GM12878 (cell line): ENCODE measurements around the gene CDH5. TPM values are rescaled to one million over a fixed set of nuclear protein-coding genes. Genes with fewer than 3 reads are reported as not detected.

Experiments used
- ATAC-seq: fragments of 200-7000 bp; cut with Tn5 transposase; 3 replicates; pipeline ENCODE4 v1.9.1; 2020; ENCODE audit warnings: mild to moderate bottlenecking, moderate library complexity
- BruUV-seq: library from RNA; stranded (reverse); fragments of 400-500 nt; replicated peaks from 2 replicates; lab custom pipeline; 2021; lab: Mats Ljungman, UMichigan
- CTCF ChIA-PET: fragments of 300-600 bp; sonication (Branson Sonifier 250); formaldehyde crosslinking; extraction: SDS; loops from one replicate; lab custom pipeline; 2021; ENCODE audit warnings: inconsistent platforms; lab: Yijun Ruan, JAX
- POLR2A ChIA-PET: fragments of 350-600 bp; formaldehyde crosslinking; extraction: SDS; loops from one replicate; lab custom pipeline; 2021; ENCODE audit warnings: inconsistent platforms; lab: Charles Lee
- RAD21 ChIA-PET: fragments of 300-600 bp; sonication (Branson Sonifier 250); formaldehyde crosslinking; loops from one replicate; lab custom pipeline; 2023; ENCODE audit warnings: antibody characterized with exemption; ENCODE audit not compliant: unreplicated experiment; lab: Charles Lee
- SMC1A ChIA-PET: fragments of 300-600 bp; sonication (Branson Sonifier 250); formaldehyde crosslinking; loops from one replicate; lab custom pipeline; 2023; ENCODE audit not compliant: unreplicated experiment, uncharacterized antibody; lab: Charles Lee
- DNase-seq: peaks from one replicate; pipeline ENCODE4 v3.0.0-alpha.2; 2011; ENCODE audit warnings: low read depth, low spot score
- FAIRE-seq: peaks from 3 replicates; lab custom pipeline; 2011; peaks lifted over from hg19 to GRCh38; lab: Jason Lieb, UNC
- H2AFZ ChIP-seq: 2 replicates; pipeline ENCODE4 v1.6.0; 2011; ENCODE audit warnings: low read depth, low read length, control low read depth; ENCODE audit not compliant: control insufficient read depth
- H3K27ac ChIP-seq: 2 replicates; pipeline ENCODE4 v1.5.1; 2011; ENCODE audit warnings: control low read depth; ENCODE audit not compliant: control insufficient read depth, insufficient read depth
- H3K27me3 ChIP-seq, 2 experiments: replicated peaks in 1 of 2; 2 replicates each; pipeline versions ENCODE4 v1.6.0 to v1.6.1; 2011; ENCODE audit warnings: low read length in 1 of 2; ENCODE audit not compliant: control insufficient read depth in 2 of 2, insufficient read depth in 2 of 2
- H3K36me3 ChIP-seq, 2 experiments: 2 replicates each; pipeline ENCODE4 v1.5.1; 2011; ENCODE audit warnings: low read length in 1 of 2; ENCODE audit not compliant: control insufficient read depth in 2 of 2, insufficient read depth in 2 of 2
- H3K4me1 ChIP-seq: 2 replicates; pipeline ENCODE4 v1.6.1; 2011; ENCODE audit warnings: mild to moderate bottlenecking, low read length, moderate library complexity, mixed read lengths; ENCODE audit not compliant: control insufficient read depth, insufficient read depth
- H3K4me2 ChIP-seq: 2 replicates; pipeline ENCODE4 v1.6.0; 2011; ENCODE audit warnings: control low read depth; ENCODE audit not compliant: control insufficient read depth, insufficient read depth
- H3K4me3 ChIP-seq: fragments of 200-600 bp; sonication (generic); 2 replicates; pipeline ENCODE4 v1.5.1; 2016
- H3K79me2 ChIP-seq: 2 replicates; pipeline ENCODE4 v1.6.0; 2011; ENCODE audit warnings: low read length; ENCODE audit not compliant: control insufficient read depth, insufficient read depth
- H3K9ac ChIP-seq: 2 replicates; pipeline ENCODE4 v1.8.0; 2011; ENCODE audit warnings: low read length, control low read depth, mixed read lengths; ENCODE audit not compliant: control insufficient read depth, insufficient read depth
- H3K9me3 ChIP-seq: replicated peaks from 3 replicates; pipeline ENCODE4 v1.5.1; 2011; ENCODE audit warnings: mild to moderate bottlenecking, low read length; ENCODE audit not compliant: control insufficient read depth, insufficient read depth
- H4K20me1 ChIP-seq: 2 replicates; pipeline ENCODE4 v1.6.0; 2011; ENCODE audit not compliant: control insufficient read depth, insufficient read depth
- CHD4 ChIP-seq: fragments of 200-600 bp; sonication (generic); IDR thresholded peaks from 2 replicates; pipeline ENCODE4 v1.6.1; 2016; ENCODE audit warnings: mild to moderate bottlenecking
- CUX1 ChIP-seq: IDR thresholded peaks from 2 replicates; pipeline ENCODE4 v1.6.1; 2012; ENCODE audit warnings: improper control_type of control experiment, low read depth, low read length; ENCODE audit not compliant: insufficient replicate concordance
- GATAD2B ChIP-seq: fragments of 450-650 bp; conservative IDR thresholded peaks from 2 replicates; pipeline ENCODE4 v1.6.1; 2017; ENCODE audit warnings: low read depth, mild to moderate bottlenecking, moderate library complexity
- MEF2A ChIP-seq: IDR thresholded peaks from 2 replicates; pipeline ENCODE4 v1.6.1; 2011; ENCODE audit warnings: low read depth, mild to moderate bottlenecking, low read length, moderate library complexity; ENCODE audit not compliant: insufficient read depth
- NFIC ChIP-seq: IDR thresholded peaks from 2 replicates; pipeline ENCODE4 v1.6.1; 2012; ENCODE audit warnings: low read depth, mild to moderate bottlenecking, inconsistent platforms, low read length, moderate library complexity
- NFYA ChIP-seq: IDR thresholded peaks from 2 replicates; pipeline ENCODE4 v1.6.1; 2011; ENCODE audit warnings: low read depth, mild to moderate bottlenecking, low read length, improper control_type of control experiment, borderline replicate concordance
- PML ChIP-seq: IDR thresholded peaks from 2 replicates; pipeline ENCODE4 v1.6.1; 2012; ENCODE audit warnings: low read length, inconsistent platforms
- SIN3A ChIP-seq: IDR thresholded peaks from 2 replicates; pipeline ENCODE4 v1.6.1; 2012; ENCODE audit warnings: low read depth, low read length, improper control_type of control experiment
- SRF ChIP-seq, 2 experiments: IDR thresholded peaks; 2 replicates each; pipeline ENCODE4 v1.6.1; 2011; ENCODE audit warnings: low read depth in 2 of 2, low read length in 2 of 2, mild to moderate bottlenecking in 1 of 2, moderate library complexity in 1 of 2
- USF2 ChIP-seq: IDR thresholded peaks from 2 replicates; pipeline ENCODE4 v1.6.1; 2011; ENCODE audit warnings: low read depth, low read length, improper control_type of control experiment, borderline replicate concordance
- WRNIP1 ChIP-seq: IDR thresholded peaks from 2 replicates; pipeline ENCODE4 v1.6.1; 2011; ENCODE audit warnings: low read depth, low read length, improper control_type of control experiment, borderline replicate concordance
- ZBED1 ChIP-seq: IDR thresholded peaks from 2 replicates; pipeline ENCODE4 v1.6.1; 2016; ENCODE audit warnings: borderline replicate concordance
- WGBS: methylation state at CpG from one replicate; pipeline ENCODE4 v1.1.6; 2016; ENCODE audit warnings: low lambda C conversion rate; ENCODE audit not compliant: insufficient replicate concordance, insufficient coverage; ENCODE audit errors: missing lambda C conversion rate; 5-methylcytosine and 5-hydroxymethylcytosine counted together
- in situ Hi-C: fragments of 300-500 bp; cut with MboI; formaldehyde crosslinking; loops from 9 replicates; pipeline ENCODE4 v1.14.3; 2018; ENCODE audit warnings: mixed read lengths
- intact Hi-C: fragments of 100-400 bp; cut with micrococcal nuclease; formaldehyde crosslinking; loops from one replicate; pipeline ENCODE4 v1.14.2; 2022; ENCODE audit not compliant: unreplicated experiment
- polyA plus RNA-seq, 11 experiments: library from polyadenylated mRNA; depleted of rRNA in 4 of 11; unstranded in 6 of 11; stranded (reverse) in 5 of 11; fragments of >200 nt; fragmentation: Nextera tagmentation in 4 of 11; fragmentation: Illumina TruSeq in 1 of 11; extraction: Ambion mirVana in 4 of 11; extraction: Trizol in 1 of 11; gene quantifications; 1 replicate in 1 of 11; 2 replicates in 10 of 11; pipeline versions ENCODE4 v1.2.1 to v1.2.3, GENCODE V29; 2011 to 2016; ENCODE audit warnings: inconsistent platforms in 2 of 11, missing spikeins in 2 of 11, low read depth in 1 of 11
- total RNA-seq, 4 experiments: library from RNA; depleted of rRNA in 3 of 4; stranded (reverse); fragments of >200 nt in 3 of 4; fragmentation: Illumina TruSeq in 1 of 4; extraction: Trizol in 1 of 4; gene quantifications; 2 replicates each; pipeline versions ENCODE4 v1.2.1 to v1.2.3, GENCODE V29; 2013 to 2021
- TF ChIP-seq, protein P1 (sequence below): fragments of 450-650 bp; IDR thresholded peaks from 2 replicates; pipeline ENCODE4 v1.6.1; 2014; ENCODE audit warnings: mild to moderate bottlenecking

The CDH5 gene
- total and polyA plus RNA-seq, 10 of the 15 experiments (the other 5 are each of a cell fraction or from before 2014, with no cell fraction given), result not detected

- no peak for TF ChIP-seq CUX1
- TF ChIP-seq PML, result no peak
These were observed 60.8 kb downstream of the CDH5 start, which contains the start of gene BEAN1 (continued) for GRCh38 chr16:66427036-66427860.

GRCh38 chr16:66427871-66428681 lies 61.6 kb downstream of the CDH5 start:
- Histone ChIP-seq H3K27me3 (peaks cover 28 to 38% of the 10 kb centered on the region in 2 experiments), H3K79me2 (no peaks in the 10 kb centered on the region), H3K4me1 (no peaks in the 10 kb centered on the region), H3K9me3 (no peaks in the 10 kb centered on the region), H2AFZ (no peak overlapping the region), H3K27ac (no peak overlapping the region), H3K4me3 (no peak overlapping the region), H4K20me1 (no peaks in the 10 kb centered on the region), H3K9ac (no peak overlapping the region), H3K4me2 (no peak overlapping the region), H3K36me3 (no peaks in the 10 kb centered on the region)
- ChIA-PET RAD21 (no interaction called here), SMC1A (no interaction called here), CTCF (no interaction called here), POLR2A (no interaction called here)
- ATAC-seq (no peak), DNase-seq (no peak), FAIRE-seq (no peak)
- intact Hi-C loops (no loop called here), in situ Hi-C loops (no loop called here)
- BruUV-seq, result no TSS peak
- WGBS, result 8% methylated on average over 39 of the region's 40 CpGs
- no peak for TF ChIP-seq NFIC
- no peak for TF ChIP-seq USF2
- no peak for TF ChIP-seq MEF2A
- no peak for TF ChIP-seq WRNIP1
- no peak for TF ChIP-seq GATAD2B
- no peak for TF ChIP-seq SIN3A
- TF ChIP-seq SRF (IDR thresholded peaks at IDR 0.05; ENCODE audit: low read depth in 2 of 2, low read length in 2 of 2), result no peak
- TF ChIP-seq, protein P1, sequence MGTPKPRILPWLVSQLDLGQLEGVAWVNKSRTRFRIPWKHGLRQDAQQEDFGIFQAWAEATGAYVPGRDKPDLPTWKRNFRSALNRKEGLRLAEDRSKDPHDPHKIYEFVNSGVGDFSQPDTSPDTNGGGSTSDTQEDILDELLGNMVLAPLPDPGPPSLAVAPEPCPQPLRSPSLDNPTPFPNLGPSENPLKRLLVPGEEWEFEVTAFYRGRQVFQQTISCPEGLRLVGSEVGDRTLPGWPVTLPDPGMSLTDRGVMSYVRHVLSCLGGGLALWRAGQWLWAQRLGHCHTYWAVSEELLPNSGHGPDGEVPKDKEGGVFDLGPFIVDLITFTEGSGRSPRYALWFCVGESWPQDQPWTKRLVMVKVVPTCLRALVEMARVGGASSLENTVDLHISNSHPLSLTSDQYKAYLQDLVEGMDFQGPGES, result no peak
- TF ChIP-seq NFYA, result no peak
- TF ChIP-seq CHD4, result no peak
- no peak for TF ChIP-seq ZBED1
